Measurements from ENCODE around the gene ARHGEF25.

DNA sequence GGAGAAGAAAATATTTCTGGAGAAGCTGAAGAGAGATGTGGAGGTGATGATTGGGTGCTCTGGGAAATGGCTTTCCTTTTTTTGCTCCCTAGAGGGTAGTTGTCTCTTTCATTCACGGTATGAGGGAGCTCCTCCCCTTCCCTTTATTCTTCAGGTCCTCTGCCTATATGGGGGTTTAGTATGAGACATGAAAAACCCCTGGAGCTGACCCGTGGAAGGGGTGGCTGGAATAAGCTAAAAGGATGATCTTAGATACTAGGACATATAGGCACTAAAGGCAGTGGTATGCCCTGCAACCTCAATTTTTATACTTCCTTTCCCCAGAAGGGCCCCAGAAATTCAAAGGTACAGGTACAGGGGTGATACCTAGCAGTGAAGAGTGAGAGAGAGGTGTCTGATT is 10.8 kb upstream of the ARHGEF25 start:
- TF ChIP-seq, protein P1, sequence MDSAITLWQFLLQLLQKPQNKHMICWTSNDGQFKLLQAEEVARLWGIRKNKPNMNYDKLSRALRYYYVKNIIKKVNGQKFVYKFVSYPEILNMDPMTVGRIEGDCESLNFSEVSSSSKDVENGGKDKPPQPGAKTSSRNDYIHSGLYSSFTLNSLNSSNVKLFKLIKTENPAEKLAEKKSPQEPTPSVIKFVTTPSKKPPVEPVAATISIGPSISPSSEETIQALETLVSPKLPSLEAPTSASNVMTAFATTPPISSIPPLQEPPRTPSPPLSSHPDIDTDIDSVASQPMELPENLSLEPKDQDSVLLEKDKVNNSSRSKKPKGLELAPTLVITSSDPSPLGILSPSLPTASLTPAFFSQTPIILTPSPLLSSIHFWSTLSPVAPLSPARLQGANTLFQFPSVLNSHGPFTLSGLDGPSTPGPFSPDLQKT (IDR thresholded peaks at IDR 0.05; ENCODE audit: borderline replicate concordance, low read depth, low read length): no peak
- no peak for TF ChIP-seq ZNF16 (tag by site-specific recombination; IDR thresholded peaks at IDR 0.05; ENCODE audit: low read depth)
- TF ChIP-seq TCF7L2 (IDR thresholded peaks at IDR 0.05; ENCODE audit: borderline replicate concordance, low read depth, low read length): no peak
- TF ChIP-seq SP2 (tag by site-specific recombination; IDR thresholded peaks at IDR 0.05): no peak
- no peak for TF ChIP-seq ZNF24 (tag by site-specific recombination; IDR thresholded peaks at IDR 0.05)
- TF ChIP-seq GFI1B (tag by site-specific recombination; IDR thresholded peaks at IDR 0.05): no peak
- TF ChIP-seq, protein P2, sequence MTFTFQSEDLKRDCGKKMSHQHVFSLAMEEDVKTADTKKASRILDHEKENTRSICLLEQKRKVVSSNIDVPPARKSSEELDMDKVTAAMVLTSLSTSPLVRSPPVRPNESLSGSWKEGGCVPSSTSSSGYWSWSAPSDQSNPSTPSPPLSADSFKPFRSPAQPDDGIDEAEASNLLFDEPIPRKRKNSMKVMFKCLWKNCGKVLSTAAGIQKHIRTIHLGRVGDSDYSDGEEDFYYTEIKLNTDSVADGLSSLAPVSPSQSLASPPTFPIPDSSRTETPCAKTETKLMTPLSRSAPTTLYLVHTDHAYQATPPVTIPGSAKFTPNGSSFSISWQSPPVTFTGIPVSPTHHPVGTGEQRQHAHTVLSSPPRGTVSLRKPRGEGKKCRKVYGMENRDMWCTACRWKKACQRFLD (tag by site-specific recombination; IDR thresholded peaks at IDR 0.05): no peak
- no peak for TF ChIP-seq ZNF585B (tag by site-specific recombination; IDR thresholded peaks at IDR 0.05)
- TF ChIP-seq ZNF394 (tag by site-specific recombination; IDR thresholded peaks at IDR 0.05; ENCODE audit: borderline replicate concordance): no peak
- no peak for TF ChIP-seq CTCF (tag by site-specific recombination; IDR thresholded peaks at IDR 0.05)
- TF ChIP-seq ZNF529 (tag by site-specific recombination; IDR thresholded peaks at IDR 0.05; ENCODE audit: insufficient replicate concordance): no peak
- TF ChIP-seq ZNF138 (tag by site-specific recombination; IDR thresholded peaks at IDR 0.05; ENCODE audit: borderline replicate concordance): no peak

All from HEK293 (cell line).